ENCODE measurements around the gene DCLK1.

The DCLK1 gene

GRCh38 chr13:35794734-35795389, 336.3 kb downstream of the DCLK1 start:
- in situ Hi-C loops (cut with HindIII; ENCODE audit: low sequenced_read_pairs): no loop called here

DNA sequence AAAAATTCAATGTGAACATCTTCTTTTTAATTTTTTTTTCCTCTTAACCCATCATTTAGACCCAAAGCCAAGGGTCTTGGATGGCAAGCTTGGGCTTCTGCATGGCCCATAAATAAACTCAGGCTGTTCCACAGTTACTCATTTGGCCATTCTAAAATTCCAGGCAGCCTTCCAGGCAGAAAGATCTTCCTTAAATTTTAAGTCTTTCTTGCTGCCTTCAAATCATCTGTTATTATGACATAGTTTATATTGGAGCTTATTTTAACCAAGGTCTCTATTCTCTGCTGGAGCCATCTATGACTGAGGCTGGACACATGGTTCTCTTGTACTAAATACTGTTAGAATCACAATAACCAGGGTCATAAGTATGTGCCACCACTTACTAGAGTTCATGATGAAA, 337.4 kb downstream of the DCLK1 start:
- in situ Hi-C loops (cut with HindIII; ENCODE audit: low sequenced_read_pairs): no loop called here

- in situ Hi-C loops (cut with HindIII; ENCODE audit: low sequenced_read_pairs): no loop called here
These were observed 338.3 kb downstream of the DCLK1 start for GRCh38 chr13:35792911-35793310.

DNA sequence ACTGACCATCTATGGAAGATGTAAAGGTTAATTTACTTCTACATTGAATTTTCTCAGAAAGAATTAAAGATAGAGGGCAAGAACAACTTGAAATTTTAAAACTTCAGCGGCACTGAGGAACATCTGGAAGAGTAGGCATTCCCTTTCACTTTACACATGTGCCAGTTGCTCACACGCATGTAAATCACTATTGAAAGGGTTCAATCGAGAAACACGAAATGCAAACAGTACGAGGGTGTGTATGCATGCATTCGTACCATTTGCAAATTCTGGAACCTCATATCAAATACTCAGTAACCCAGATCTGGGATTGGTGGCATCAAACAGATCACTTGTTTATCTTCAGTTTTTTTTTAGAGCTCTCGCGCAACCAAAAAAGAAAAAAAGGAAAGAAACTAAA, 339.2 kb downstream of the DCLK1 start:
- in situ Hi-C loops (cut with HindIII; ENCODE audit: low sequenced_read_pairs): no loop called here

DNA sequence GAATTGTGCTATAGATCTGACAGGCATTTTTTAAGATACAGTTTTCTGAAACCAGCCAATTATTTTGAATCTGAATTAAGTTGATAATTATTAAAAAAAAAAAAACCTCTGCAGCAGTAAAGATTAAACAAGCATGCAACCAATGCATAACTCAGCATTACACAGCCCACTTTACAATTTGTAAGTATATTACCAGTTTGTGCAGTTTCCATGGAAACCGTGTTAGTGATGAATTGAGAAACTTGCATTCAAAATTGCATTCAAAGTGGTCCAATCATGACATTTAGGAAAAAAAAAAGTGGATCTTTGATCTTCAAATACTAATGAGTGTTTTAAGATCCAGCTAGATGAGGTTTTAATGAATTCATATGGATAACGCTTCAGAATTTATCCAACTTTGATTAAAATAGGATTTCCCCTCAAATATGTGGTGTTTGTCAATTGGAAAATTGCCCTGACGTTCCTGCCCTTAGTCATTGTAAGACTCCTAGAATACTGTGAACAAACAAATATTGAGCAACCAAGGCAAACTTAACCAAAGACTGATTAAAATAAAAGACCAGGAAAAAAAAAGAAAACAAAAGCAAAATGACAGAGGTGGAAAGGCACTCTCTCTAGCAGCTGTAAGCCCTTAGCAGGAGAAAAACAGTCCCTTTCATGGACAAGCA, 339.9 kb downstream of the DCLK1 start:
- in situ Hi-C loops (cut with HindIII; ENCODE audit: low sequenced_read_pairs): no loop called here

DNA sequence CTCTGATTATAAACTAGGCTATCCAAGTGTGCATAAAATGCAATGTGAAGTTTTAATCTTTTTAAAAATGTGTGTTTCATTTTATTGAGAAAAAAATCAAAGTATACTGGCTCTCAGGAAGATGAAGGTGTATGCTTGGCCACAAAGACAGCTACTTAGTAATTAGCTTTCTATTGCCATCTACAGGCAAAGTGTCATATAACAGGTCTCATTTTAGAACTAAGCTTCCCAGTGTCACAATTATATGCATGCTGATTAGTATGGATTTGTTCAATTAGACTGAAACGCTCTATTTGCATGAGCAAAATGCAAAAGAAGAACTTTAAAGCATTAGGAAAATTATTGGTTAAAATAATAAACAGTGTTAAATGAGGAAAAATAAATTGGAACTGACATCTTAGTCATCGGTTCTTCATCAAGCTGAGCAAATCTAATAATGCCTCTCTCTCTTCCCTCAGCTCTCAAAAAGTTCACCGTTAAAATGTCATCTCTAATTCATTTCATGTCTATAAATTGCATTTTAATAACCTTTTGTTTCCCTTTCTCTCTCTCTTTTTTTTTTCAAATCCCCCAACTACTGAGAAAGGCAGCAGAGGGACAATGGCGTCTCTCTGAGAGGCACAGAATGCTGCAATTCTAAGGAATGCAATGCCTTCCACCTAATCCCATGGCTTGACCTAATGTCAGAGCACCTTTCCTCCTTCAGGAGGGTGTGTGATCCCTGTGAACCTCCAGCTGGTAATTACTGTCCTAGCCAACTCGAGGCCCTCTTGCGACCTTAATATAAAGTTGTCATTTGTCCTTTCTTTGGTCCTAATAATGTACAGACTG, 341.6 kb downstream of the DCLK1 start:
- in situ Hi-C loops (cut with HindIII; ENCODE audit: low sequenced_read_pairs): no loop called here

DNA sequence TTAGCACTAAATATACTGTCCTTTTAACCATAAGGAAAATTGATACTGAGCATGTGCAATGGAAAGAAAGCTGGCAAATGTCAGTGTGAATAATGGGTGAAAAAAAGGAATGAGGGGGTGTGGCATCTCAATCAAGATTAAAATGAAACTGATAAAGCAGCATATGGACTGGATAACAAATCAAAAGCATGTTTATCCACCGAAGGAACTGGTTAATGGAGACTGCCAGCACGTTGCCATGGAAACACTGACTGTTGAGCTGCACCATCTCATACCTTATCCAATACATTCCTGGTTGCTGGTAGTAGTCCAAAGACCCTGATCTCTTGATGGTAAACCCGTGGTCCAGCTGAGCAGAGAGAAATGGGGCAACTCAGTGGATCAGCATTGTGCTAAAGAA, 343.2 kb downstream of the DCLK1 start:
- in situ Hi-C loops (cut with HindIII; ENCODE audit: low sequenced_read_pairs): no loop called here

DNA sequence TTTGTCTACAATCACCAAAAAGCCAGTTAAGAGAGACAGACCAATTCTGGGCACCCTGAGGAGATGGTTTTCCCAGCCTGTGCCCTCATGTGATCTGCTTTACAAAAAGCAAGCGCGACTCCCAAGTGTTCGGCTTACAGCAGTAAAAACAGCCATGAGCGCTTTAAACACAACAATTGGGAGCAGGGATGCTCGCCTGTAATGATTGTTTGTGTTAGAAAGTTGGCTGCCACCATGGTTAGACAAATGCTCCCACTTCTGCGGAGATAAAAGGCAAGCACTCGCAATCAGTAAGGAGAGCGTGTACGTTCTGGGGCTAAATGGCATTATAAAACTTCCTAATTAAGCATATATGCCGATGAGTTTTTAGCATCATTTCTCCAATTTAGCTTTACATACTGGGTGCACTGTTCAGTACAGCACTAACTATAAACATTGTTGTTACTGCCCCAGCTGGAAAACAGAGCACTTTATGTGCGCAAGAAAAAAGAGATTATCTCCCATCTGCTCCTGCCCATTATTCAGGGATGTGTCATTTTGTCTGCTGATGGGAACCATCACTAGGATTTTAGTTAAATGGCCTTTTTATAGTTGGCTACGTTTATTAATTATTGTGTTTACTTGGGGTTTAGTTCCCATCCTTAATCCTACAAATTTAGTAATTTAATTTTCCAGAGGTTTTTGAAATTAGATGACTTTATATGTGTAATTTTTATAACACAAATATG, 345.4 kb downstream of the DCLK1 start:
- in situ Hi-C loops (cut with HindIII; ENCODE audit: low sequenced_read_pairs): no loop called here

DNA sequence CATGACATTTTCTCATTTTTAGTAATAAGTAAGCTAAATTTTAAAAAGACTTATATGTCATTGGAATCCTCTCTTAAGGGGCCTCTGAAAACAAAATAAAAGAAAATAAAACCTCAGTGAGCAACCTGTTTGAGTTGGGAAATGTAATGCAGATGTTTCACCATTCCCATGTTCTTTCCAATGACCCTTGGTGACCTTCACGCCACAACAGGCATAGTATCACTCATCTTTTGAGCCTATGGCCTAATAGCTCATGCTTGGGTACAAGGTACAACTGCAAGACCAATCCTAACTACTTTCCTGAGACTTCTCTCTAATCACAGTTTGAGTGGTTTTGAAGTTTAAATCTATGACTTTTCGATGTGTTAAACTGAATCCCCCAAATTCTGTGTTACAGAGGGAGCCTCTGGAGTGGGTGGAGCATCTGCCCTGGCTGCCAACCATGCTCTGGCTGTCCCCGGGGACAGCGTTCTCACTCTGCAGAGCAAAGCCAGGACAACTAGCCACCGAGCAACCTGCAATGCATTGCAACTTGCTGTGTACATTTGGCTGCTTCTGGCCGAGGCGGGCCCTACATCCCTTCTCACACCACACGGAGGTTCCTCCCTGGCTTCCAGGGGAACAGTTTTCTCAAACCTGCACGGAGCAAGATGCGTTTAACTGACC, 346.8 kb downstream of the DCLK1 start:
- in situ Hi-C loops (cut with HindIII; ENCODE audit: low sequenced_read_pairs): no loop called here

- in situ Hi-C loops (cut with HindIII; ENCODE audit: low sequenced_read_pairs): no loop called here
These were observed 348.4 kb downstream of the DCLK1 start for GRCh38 chr13:35782793-35783192.

DNA sequence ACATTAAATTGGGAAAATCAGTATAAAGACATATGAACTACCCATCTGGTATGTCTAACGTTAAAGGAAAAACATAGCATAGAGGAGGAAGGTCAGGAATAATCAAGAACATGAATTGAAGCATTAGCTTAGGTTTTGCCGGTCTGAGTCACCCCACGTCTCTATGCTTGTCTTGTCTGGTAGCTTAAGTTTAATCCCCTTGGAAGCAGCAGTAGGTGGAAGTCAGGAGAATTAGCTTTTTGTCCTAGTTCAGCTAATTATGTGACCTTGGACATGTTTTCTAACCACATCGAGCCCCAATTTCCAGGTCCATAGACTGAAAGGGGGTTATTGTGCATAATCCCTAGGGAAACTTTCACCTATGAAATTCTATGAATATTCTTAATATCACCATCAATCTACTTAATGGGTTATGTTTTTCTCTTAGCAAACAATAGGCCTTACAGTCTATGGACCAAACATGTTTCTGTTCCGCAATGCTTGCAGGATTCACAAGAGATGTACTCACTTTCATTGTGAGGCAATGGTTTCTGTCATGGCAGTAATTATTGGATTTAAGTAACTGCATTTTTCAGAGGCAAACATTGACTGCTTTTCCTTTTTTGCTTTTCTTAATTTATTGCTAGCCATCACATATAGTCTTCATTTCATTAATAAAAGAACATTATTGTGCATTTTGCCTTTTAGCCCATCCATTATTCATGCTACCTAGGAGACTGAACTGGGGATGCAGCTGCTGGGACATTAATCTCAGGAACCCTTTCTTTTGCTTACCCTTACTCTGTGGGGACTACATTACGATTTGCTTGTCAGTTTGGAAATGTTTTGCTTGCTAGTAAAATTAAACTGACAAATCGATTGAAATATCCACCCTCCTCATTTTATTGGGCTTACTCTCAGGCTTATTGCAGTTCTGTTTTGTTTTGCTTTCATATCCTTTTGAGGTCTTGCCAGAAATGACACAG, 349.9 kb downstream of the DCLK1 start:
- in situ Hi-C loops (cut with HindIII; ENCODE audit: low sequenced_read_pairs): no loop called here

DNA sequence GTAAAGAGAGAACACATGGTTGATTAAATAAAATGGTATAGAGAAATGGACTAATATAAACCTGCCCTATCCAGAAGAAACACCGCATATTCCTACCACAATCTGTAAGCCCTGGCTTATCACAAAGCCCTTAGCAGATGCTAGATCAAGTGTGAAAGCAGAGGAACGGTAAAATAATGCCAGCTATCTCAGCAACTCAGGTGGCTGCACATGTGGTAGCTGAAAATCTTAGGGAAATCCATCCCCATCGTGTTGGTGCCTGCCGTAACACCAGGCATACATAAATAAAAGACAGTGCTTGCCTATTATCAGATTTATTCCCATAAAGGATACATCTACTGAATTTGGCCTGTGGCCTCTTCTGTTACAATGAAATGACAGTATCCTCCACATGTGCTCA, 350.6 kb downstream of the DCLK1 start:
- in situ Hi-C loops (cut with HindIII; ENCODE audit: low sequenced_read_pairs): no loop called here

GRCh38 chr13:35771898-35772297, 359.3 kb downstream of the DCLK1 start:
- in situ Hi-C loops (cut with HindIII; ENCODE audit: low sequenced_read_pairs): no loop called here

DNA sequence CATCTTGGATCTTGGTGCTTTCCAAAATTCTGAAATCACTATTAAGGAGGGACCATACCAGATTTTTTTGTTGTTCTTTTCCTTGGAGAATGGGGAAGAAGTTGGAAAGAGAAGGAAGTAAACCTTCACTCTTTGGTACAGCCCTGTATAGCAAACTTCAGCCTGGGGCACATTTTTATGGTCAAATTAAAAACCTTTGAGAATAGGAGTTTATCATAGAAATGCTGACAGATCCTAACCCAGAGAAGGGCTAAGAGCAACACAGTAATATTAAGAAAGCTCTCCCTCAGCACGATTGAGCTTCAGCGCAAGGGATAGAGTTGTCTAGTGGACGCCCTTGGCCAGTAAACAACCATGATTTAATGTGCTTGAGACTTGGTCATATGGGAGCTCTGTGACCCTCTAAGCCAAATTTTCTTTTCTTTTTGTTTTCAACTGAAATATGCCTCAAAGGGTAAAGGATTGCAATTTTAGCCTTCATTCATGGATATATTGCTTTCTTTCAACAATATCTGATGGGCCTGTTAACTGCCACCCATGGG, 360.4 kb downstream of the DCLK1 start:
- in situ Hi-C loops (cut with HindIII; ENCODE audit: low sequenced_read_pairs): no loop called here

- in situ Hi-C loops (cut with HindIII; ENCODE audit: low sequenced_read_pairs): no loop called here
These were observed 361.4 kb downstream of the DCLK1 start for GRCh38 chr13:35769812-35770211.

DNA sequence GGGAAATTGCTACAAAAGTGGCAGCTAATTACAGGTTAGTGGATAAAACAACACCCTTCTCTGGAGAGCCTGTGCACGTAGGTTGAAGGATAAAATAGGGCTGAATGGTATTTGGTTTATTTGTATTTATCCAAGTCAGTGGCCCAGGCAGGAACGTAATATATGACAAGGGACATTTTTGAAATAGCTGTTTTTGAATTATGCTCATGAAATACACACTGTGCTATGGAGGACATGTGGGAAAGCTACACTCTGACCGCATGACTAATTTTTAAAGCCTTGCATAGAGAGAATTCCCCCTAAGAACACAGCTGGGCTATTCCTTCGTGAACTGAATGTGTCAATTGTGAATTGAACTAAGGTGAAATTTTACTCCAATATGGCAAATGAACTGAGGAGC, 362.6 kb downstream of the DCLK1 start:
- in situ Hi-C loops (cut with HindIII; ENCODE audit: low sequenced_read_pairs): no loop called here

DNA sequence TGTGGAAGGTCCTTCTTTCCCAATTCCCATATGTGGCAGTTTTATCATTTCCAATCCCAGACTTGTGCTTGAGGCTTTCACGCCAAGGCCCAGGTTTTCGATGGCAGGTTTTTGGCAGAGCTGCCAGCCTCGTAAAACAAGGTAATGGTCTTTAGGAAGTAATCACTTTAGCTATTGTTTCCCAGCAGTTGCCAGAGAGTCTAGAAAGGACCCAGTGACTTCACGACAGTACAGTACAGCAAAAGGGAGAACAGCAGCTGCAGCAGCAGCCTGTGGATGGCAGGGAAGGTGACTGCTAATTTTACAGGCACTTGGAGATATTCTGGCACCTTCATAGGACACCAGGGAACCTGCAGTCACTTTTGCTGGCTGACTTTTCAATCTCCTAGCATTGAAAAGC, 363.1 kb downstream of the DCLK1 start:
- in situ Hi-C loops (cut with HindIII; ENCODE audit: low sequenced_read_pairs): no loop called here

- in situ Hi-C loops (cut with HindIII; ENCODE audit: low sequenced_read_pairs): no loop called here
These were observed 363.8 kb downstream of the DCLK1 start for GRCh38 chr13:35767256-35767976.

DNA sequence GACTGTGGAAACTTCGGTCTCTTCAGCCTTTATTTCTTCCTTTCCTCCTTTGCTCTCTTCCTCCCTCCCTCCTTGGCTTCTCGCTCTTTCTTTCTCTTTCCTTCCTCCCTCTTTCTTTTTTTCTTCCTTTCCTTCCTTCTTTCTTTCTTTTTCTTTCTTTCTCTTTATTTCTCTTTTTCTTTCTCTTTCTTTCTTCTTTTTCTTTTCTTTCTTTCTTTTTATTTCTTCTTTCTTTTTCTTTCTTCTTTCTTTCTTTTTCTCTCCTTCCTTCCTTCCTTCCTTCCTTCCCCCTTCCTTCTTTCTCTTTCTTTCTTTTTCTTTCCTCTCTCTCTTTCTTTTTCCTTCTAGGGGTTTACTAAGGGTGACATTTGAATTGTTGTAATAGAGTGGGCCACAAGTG, 364.5 kb downstream of the DCLK1 start:
- in situ Hi-C loops (cut with HindIII; ENCODE audit: low sequenced_read_pairs): no loop called here

Data from DLD1 (cell line).